ENCODE measurements around the gene FARP1.

- TF ChIP-seq, protein P1, sequence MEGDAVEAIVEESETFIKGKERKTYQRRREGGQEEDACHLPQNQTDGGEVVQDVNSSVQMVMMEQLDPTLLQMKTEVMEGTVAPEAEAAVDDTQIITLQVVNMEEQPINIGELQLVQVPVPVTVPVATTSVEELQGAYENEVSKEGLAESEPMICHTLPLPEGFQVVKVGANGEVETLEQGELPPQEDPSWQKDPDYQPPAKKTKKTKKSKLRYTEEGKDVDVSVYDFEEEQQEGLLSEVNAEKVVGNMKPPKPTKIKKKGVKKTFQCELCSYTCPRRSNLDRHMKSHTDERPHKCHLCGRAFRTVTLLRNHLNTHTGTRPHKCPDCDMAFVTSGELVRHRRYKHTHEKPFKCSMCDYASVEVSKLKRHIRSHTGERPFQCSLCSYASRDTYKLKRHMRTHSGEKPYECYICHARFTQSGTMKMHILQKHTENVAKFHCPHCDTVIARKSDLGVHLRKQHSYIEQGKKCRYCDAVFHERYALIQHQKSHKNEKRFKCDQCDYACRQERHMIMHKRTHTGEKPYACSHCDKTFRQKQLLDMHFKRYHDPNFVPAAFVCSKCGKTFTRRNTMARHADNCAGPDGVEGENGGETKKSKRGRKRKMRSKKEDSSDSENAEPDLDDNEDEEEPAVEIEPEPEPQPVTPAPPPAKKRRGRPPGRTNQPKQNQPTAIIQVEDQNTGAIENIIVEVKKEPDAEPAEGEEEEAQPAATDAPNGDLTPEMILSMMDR (IDR thresholded peaks at IDR 0.05): no peak
- no peak for TF ChIP-seq POLR2A (IDR thresholded peaks at IDR 0.05)
These were observed 255.7 kb downstream of the FARP1 start for GRCh38 chr13:98398581-98398980.

Measured in sigmoid colon (tissue), 3 donors.